Vagina (tissue), 2 donors: ENCODE measurements around the gene SLC10A7. TPM values are rescaled to one million over a fixed set of nuclear protein-coding genes. Genes with fewer than 3 reads are reported as not detected.

ENCODE experiments used
- DNase-seq, 2 donors: peaks; one replicate each; pipeline ENCODE4 v3.0.0-alpha.2; 2017; ENCODE audit errors: extremely low spot score in 2 of 2
- H3K27ac ChIP-seq: fragments of 200-600 bp; sonication (generic); one replicate; pipeline ENCODE4 v1.5.1; 2019
- H3K27me3 ChIP-seq: fragments of 200-600 bp; sonication (generic); one replicate; pipeline ENCODE4 v1.5.1; 2019
- H3K36me3 ChIP-seq, 2 donors: fragments of 200-600 bp; sonication (generic); one replicate each; pipeline ENCODE4 v1.5.1; 2017 to 2019
- H3K4me1 ChIP-seq: fragments of 200-600 bp; sonication (generic); one replicate; pipeline ENCODE4 v1.5.1; 2019
- H3K4me3 ChIP-seq, 2 donors: fragments of 200-600 bp; sonication (generic); 1 replicate in 1 of 2; 2 replicates in 1 of 2; pipeline ENCODE4 v1.5.1; 2016 to 2019
- H3K9me3 ChIP-seq: fragments of 200-600 bp; sonication (generic); one replicate; pipeline ENCODE4 v1.5.1; 2019
- CTCF ChIP-seq, 3 experiments: fragments of 450-650 bp in 2 of 3; fragments of 200-600 bp in 1 of 3; sonication (generic) in 1 of 3; IDR thresholded peaks; one replicate each; pipeline ENCODE4 v1.5.1; 2017 to 2019; ENCODE audit warnings: antibody characterized with exemption in 3 of 3, mild to moderate bottlenecking in 2 of 3, moderate library complexity in 2 of 3
- POLR2A ChIP-seq, 2 donors: fragments of 450-650 bp; IDR thresholded peaks; one replicate each; pipeline ENCODE4 v1.6.1; 2017; ENCODE audit warnings: antibody characterized with exemption in 2 of 2, mild to moderate bottlenecking in 2 of 2, moderate library complexity in 2 of 2
- POLR2AphosphoS5 ChIP-seq, 2 donors: sonication (generic); formaldehyde crosslinking; IDR thresholded peaks; one replicate each; pipeline ENCODE4 v1.9.0; 2017; ENCODE audit warnings: antibody characterized with exemption in 2 of 2, mild to moderate bottlenecking in 2 of 2, low read depth in 1 of 2; ENCODE audit not compliant: insufficient read depth in 1 of 2
- intact Hi-C: fragments of 100-400 bp; cut with DNase I; formaldehyde crosslinking; loops from one replicate; pipeline ENCODE4 v1.15.1; 2023
- total RNA-seq: library from RNA; depleted of rRNA; stranded (reverse); fragments of >200 nt; gene quantifications from one replicate; pipeline ENCODE4 v1.2.3, GENCODE V29; 2016

Gene SLC10A7
- total RNA-seq, 1 donor from 2014 or later, result 14.2 TPM

GRCh38 chr4:146236216-146236615 lies 285.5 kb downstream of the SLC10A7 start:
- DNase-seq, result no peak
- no peak for TF ChIP-seq POLR2AphosphoS5 (IDR thresholded peaks at IDR 0.05; ENCODE audit: insufficient read depth in 1 of 2, low read depth in 1 of 2)
- TF ChIP-seq POLR2A (IDR thresholded peaks at IDR 0.05), result no peak
- no peak for TF ChIP-seq CTCF (IDR thresholded peaks at IDR 0.05)
- H3K27me3 ChIP-seq, result no peaks in the 10 kb centered on the region
- no peak overlapping the region for H3K27ac ChIP-seq
- intact Hi-C loops, result no loop called here
- H3K4me1 ChIP-seq, result no peaks in the 10 kb centered on the region
- no peaks in the 10 kb centered on the region for H3K9me3 ChIP-seq
- H3K4me3 ChIP-seq, result no peak overlapping the region
- H3K36me3 ChIP-seq, result no peaks in the 10 kb centered on the region

GRCh38 chr4:146235654-146236177 lies 286.0 kb downstream of the SLC10A7 start:
- H3K4me3 ChIP-seq, result no peak overlapping the region
- no peaks in the 10 kb centered on the region for H3K9me3 ChIP-seq
- no peak for DNase-seq
- TF ChIP-seq POLR2AphosphoS5 (IDR thresholded peaks at IDR 0.05; ENCODE audit: insufficient read depth in 1 of 2, low read depth in 1 of 2), result no peak
- no peak for TF ChIP-seq POLR2A (IDR thresholded peaks at IDR 0.05)
- no peak for TF ChIP-seq CTCF (IDR thresholded peaks at IDR 0.05)
- H3K36me3 ChIP-seq, result no peaks in the 10 kb centered on the region
- H3K4me1 ChIP-seq, result no peaks in the 10 kb centered on the region
- intact Hi-C loops, result no loop called here
- no peaks in the 10 kb centered on the region for H3K27me3 ChIP-seq
- no peak overlapping the region for H3K27ac ChIP-seq

GRCh38 chr4:146232131-146232722 lies 289.5 kb downstream of the SLC10A7 start:
- H3K27me3 ChIP-seq, result no peaks in the 10 kb centered on the region
- H3K27ac ChIP-seq, result no peak overlapping the region
- no peak overlapping the region for H3K4me3 ChIP-seq
- no peaks in the 10 kb centered on the region for H3K36me3 ChIP-seq
- intact Hi-C loops, result no loop called here
- no peaks in the 10 kb centered on the region for H3K4me1 ChIP-seq
- no peak for TF ChIP-seq POLR2A (IDR thresholded peaks at IDR 0.05)
- no peak for TF ChIP-seq CTCF (IDR thresholded peaks at IDR 0.05)
- no peak for DNase-seq
- H3K9me3 ChIP-seq, result no peaks in the 10 kb centered on the region

GRCh38 chr4:146229406-146229805 lies 292.3 kb downstream of the SLC10A7 start:
- H3K4me3 ChIP-seq, result no peak overlapping the region
- intact Hi-C loops, result no loop called here
- H3K4me1 ChIP-seq, result no peaks in the 10 kb centered on the region
- H3K27me3 ChIP-seq, result no peaks in the 10 kb centered on the region
- H3K9me3 ChIP-seq, result no peaks in the 10 kb centered on the region
- TF ChIP-seq POLR2AphosphoS5 (IDR thresholded peaks at IDR 0.05; ENCODE audit: insufficient read depth in 1 of 2, low read depth in 1 of 2), result no peak
- TF ChIP-seq CTCF (IDR thresholded peaks at IDR 0.05), result no peak
- no peak for TF ChIP-seq POLR2A (IDR thresholded peaks at IDR 0.05)
- no peak overlapping the region for H3K27ac ChIP-seq
- no peak for DNase-seq
- no peaks in the 10 kb centered on the region for H3K36me3 ChIP-seq

- Histone ChIP-seq H3K9me3 (no peaks in the 10 kb centered on the region), H3K27me3 (no peaks in the 10 kb centered on the region), H3K27ac (no peak overlapping the region), H3K4me1 (no peaks in the 10 kb centered on the region), H3K4me3 (no peak overlapping the region), H3K36me3 (no peaks in the 10 kb centered on the region)
- intact Hi-C loops, result no loop called here
- TF ChIP-seq POLR2A (IDR thresholded peaks at IDR 0.05), result no peak
- TF ChIP-seq POLR2AphosphoS5 (IDR thresholded peaks at IDR 0.05; ENCODE audit: insufficient read depth in 1 of 2, low read depth in 1 of 2), result no peak
- no peak for TF ChIP-seq CTCF (IDR thresholded peaks at IDR 0.05)
- no peak for DNase-seq
Measured at GRCh38 chr4:146224326-146224966, 297.3 kb downstream of the SLC10A7 start.
